Measurements from ENCODE around the gene GANC.

- TF ChIP-seq CTCF (IDR thresholded peaks at IDR 0.05; ENCODE audit: low read depth, low read length) (no peak), MAX (IDR thresholded peaks at IDR 0.05; ENCODE audit: low read depth, low read length) (no peak)
These were observed 12.0 kb downstream of the GANC start for GRCh38 chr15:42285034-42285433.
